NCI-H128 (cell line): ENCODE results near the gene NFASC.

ENCODE experiments used
- DNase-seq: peaks from one replicate; lab custom pipeline; 2025; ENCODE audit not compliant: unreplicated experiment; lab: John Stamatoyannopoulos, UW

Gene NFASC

DNA sequence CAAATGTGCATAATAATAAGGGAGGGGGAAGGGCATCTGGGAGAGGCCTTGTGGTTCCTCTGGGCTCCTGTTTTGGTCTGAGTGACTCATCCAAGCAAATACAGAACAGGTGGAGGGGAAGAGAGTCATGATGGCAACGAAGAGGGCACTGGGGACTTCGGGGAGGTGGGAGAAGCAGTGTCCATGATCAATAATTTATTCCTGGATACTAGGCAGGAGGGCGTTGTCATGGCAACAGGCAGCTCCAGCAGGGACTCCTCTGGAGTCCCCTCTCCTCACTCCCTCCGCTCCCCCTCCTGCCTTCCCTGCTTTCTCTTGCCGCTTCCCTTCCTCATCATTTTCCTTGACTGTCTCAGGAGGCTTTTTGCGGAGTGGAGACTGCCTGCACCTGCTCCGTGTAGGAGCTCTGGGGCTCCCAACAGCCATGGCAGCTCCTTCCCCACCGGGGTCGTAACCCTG, 12.3 kb upstream of the NFASC start:
- DNase-seq: no peak

DNA sequence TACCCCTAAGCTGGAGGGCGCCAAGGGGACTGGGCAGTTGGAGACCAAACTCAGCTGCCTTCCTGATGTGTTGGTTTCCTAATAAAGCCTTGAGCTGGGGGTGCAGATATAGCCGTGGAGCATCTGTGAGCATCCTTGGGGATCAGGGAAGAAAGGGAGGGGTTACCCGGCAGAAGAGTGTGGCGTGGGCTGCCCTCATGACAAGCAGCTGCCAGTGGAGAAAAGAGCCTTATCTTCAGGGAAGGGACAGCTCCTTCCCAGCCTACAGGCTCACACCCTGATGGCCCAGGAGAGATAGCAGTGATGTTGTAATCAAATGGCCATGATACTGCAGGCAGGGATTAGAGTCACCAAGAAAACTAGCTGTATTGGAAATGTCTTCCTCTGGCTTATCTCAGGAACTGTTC, 10.8 kb upstream of the NFASC start:
- no peak for DNase-seq

DNA sequence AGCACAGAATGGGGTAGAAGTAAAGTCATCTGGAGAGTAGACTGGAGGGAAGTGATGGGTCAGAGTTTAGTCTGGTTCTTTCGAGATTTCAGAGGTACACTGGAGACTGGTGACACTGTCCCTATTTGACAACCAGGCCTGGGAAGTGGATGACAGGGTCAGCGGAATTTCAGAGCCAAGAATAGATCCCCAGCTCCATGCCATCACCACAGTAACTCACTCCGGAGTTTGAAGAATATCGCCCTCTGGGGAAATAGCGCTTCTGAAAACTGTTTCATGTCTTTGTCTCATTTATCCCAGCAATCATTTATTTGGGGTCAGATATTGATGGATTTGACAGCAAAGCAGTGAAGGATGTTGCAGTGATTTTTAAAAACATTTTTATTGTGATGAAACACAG, 7.6 kb upstream of the NFASC start:
- no peak for DNase-seq

DNA sequence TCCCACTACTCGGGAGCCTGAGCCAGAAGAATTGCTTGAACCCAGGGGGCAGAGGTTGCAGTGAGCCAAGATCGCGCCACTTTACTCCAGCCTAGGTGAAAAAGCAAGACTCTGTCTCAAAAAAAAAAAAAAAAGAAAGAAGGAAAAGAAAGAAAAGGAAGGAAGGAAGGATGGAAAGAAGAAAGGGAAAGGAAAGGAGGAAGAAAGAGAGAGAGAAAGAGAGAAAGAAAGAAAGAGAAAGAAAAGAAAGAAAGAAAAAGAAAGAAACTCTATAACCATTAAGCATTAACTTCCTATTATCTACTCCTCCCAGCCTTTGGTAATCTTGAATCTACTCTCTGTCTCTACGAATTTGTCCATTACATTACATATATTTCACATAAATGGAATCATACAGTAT, 6.9 kb upstream of the NFASC start:
- DNase-seq: no peak

DNA sequence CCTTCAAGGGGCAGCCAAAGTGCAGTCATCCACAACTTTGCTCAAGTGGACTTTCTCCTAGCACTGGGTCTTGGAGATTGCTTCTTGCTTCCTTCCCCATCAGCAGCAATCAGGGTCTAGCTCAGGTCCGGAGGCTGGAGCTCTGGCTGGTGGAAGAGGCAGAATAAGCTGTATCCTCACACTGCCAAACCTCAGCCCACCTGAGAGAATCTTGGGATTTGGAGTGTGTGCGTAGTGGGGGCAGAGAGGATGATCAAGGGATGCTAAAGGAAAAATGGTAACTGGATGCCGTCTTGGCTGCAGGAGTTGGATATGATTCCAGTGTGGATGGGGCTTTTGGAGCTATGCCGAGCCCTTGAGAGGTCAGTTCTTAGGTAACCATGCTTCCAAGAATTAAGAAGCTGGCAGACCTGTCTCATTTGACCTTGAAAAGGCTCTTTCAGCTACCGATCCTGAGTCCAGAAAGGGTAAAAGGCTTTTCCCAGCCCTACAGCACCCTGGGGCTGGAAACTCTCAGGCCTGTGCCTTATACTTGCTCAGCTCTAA, 4.5 kb upstream of the NFASC start:
- DNase-seq: no peak

DNA sequence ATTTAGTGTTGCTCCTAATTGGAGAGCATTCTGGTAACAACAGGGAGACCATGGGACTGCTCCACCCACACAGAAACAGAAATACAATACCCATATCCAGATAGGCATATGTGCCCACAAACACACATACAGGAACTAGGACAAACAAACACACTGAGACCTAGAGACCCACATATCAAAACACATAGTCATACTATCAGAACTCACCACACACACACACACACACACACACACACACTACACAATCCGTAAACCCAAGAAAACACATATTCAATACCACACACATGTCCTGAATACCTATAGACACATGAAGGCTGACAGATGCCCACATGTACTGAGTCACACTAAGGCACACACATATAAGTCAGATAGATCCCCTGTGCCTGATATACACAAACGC, 3.5 kb upstream of the NFASC start:
- no peak for DNase-seq

DNA sequence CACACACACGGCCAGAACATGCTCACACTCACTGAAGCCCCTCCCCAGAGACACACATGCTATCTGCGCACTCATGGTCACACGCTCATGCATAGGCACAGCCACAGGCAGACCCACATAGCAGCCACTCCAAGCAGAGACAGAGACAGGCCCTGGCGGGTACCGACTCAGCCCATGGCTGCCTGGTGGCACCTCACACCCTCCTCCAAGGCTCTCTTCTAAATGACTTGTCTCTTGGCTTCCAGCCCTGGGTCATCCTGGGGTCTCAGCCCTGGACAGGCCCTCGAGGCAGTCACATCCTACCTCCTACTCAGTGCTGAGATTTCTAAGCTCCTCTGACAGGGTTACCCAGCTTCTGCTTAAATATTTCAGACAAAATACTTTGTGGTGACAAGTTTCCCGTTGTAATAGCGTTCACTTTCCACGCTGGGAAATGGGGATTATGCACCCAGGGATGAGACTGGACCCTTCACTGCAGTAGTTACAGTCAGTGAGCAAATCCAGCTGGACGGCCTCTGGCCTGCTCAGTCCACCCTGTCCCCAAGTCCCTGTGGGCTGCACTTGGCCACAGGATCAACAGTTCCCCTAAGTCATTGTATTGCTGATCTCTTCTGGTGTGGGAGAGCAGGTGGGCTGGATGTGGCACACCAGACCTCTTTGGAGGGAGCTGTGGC, 2.9 kb upstream of the NFASC start:
- no peak for DNase-seq

DNA sequence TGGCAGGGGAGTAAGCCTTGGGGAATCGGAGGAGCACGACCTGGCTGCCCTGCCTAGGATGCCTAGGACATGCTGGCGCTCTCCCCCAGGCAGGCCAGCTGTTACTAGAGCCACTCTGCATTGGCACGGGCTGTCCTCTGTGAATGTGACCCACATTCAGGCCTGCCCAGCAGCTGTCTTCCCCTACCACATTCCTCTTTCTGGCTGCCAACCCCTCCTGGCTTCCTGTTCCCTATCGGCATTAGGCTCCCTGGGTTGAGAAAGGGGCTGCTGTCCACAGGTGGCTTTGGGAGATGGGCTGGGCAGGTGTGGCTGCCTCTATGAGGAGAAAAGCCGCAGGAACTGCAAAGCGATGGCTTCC, 2.3 kb upstream of the NFASC start:
- no peak for DNase-seq

DNA sequence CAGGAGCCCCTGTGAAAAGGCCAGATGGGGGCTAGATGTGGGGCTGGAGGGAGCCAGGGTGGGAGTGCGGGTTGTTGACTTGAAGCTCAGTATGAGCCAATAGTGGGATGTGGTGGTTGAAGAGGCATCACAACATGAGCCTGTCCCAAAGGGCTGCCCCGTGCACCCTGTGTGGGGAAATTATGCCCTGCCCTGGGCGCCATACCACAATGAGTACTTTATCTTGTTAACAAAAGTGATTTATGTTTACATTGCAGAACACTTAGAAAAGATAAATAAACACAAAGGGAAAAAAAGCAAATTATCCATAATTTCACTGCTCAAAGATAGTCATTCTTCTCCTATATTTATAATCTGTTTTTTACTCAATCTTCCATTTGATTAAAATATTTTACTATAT, 1.6 kb upstream of the NFASC start:
- no peak for DNase-seq

DNA sequence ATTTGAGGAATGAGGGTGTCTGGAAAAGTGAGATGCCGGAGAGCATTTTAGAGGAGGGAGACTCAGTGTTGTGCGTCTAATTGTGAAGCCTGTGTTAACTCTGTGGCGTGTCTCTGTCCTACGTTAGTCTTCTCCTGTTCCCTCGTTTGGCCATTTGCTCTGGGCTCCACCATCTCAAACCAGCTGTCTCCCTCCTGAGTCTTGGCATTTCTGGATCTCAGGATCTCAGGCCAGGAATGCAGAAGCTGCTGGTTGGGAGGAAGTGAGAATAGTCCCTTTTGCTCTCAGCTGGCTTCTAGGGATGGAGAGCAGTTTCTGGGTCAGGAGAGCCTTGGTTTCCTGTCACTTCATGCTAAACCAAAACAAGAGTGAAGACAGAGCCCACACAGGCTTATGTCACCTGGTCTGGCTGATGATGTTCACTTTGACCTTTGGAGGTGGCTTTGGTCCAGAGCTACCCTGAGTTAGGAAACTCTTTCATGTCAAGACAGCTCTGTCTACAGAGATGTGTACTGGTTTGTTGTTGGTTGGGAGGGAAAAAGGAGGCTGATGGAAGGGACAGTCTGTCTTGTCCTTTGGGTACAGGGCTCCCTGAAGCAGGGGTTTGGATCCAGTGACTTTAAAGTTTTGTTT, 859 bp downstream of the NFASC start:
- no peak for DNase-seq

DNA sequence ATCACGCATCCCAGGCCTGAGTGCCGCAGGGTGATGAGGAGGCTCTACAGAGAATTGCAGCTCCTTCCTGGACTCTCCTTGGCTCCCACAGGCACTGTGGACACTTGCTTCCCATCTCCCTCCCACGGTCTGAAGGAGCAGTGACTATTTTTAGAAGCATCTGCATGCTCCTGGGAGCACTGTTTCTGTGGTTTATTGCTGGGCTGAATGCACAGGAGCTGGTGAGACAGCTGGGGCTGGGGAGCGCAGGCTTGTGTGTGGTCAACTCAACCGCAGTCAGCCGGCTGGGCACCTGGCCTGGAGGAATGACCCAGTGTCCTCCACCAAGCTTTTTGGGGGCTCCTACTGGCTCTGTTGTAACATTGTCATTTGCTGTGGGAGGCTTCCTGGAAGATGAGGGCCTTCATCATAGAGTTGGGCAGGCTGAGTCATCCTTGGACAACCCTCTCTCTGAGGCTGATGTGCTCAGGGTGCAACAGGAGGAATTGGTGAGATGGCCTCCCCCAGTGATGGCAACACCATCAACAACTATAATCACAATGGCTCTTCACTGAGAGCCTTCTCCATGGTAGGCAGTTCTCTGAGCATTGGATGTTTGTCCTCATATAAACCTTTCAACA, 1.7 kb downstream of the NFASC start:
- DNase-seq: no peak

DNA sequence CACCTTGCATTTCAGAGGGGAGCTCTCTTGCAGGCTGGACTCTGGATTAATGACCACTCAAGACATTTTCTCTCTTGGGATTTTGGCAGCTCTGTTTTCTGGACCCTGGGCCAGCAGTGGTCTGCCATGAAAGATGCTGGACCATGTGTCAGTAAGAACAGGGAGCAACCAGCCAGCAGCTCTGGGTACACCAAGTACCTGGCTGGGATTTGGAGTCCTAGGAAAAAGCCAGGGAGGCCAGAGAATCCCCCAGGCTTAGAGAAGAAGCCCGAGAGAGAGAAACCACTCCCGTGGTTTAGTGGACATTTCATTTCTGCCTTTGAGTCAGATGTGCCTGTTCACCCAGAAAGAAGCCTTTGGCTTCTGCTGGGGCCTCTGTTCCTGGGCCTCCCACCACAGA, 2.5 kb downstream of the NFASC start:
- no peak for DNase-seq

DNA sequence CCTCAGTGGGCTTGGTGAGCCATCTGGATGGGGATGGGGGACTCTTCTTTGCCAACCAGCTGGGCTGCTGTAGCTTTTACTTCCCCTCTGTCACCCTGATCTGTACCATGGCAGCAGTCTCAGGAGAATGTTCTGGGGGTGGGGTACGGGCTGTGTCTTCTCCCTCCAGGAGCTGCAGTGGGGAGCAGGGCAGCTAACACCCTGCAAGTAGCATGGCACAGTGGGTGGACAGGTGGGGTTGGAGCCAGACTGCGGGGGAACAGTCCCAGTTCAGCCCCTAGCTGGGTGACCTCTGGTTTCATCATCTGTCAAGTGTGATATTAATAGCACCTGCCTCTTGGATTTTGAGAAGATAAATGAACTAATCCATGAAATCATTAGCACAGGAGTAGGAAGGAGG, 3.1 kb downstream of the NFASC start:
- DNase-seq: no peak

DNA sequence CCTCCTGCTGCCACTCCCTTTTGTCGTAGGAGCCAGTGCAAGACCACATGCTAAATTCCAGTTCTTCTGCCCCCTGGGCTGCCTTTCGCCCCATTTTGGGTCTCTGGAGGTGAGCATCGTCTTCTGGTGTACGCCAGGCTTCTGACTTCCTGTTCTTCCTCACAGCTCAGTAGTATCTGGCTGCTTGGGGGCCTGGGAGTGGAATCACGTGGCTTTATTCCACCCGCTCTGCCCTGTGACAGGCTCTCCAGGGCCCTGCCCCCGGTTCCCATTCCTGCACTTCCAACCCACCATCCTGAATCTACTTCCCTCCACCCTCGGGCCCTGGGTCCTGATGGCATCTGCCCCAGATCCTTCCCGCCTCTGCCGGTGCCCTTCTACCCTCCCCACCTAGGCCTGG, 3.6 kb downstream of the NFASC start:
- DNase-seq: no peak

DNA sequence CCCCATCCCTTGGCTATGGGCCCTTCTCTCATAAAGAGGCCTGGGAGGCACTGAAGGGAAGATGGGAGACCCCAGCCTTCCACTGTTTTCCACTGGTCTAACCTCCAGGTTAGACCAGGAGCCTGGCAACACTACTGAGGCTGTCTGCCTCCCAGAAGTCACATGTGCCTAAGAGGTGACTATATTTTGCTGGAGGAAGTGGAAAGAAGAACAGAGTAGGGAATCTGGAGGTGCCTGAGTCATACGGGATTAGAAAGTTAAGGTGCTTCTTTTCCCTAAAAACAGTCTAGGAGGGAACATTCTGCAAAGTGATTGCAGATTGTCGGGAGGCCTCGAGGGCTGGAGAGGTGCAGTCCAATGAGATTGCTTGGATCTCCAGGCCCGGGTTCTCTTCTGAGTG, 4.6 kb downstream of the NFASC start:
- DNase-seq: no peak

DNA sequence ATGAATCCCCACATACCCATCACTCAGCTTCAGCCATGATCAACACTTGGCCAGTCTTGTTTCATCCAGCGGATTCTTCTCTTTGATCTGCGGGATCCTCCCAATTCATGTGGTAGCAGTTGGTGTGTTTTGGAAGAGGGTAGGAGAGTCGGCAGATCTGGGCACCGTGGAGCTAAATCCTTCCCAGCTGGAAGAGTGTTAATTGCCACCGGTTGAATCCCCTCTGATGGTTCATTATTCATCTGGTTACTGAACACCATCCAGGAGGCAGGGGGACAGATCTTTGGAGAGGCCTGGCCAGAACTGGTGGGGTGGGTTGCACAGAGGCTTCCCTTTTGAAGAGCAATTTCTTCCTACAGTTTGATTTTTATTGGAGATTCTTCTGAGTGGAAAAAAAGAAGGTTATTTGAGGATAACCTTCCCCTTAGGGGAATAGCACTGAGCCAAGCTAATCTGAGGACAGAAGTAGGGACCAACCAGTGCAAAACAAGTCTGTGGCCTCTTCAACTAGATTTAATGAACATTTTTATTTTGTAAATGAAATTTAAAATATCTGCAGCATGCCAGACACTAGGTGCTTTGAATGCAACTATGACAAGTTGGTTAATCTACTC, 8.1 kb downstream of the NFASC start:
- DNase-seq: no peak

DNA sequence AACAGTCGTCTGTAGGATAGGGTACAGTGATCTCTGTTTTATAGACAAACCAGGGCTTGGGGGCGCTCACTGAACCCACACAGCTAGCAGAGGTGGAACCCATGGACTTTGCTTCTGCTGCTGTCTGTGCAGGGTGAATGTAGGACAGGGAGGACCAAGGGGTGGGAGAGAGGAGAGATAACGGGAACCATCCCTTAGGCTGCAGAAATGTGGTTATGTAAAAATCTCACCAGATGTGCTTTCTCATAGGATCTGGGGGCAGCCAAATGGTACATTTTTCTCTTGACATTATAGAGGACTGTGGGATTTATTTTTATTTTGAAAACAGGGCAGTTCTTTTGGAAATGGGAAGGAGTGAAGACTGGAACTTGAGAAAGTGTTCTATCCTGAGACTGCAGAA, 8.7 kb downstream of the NFASC start:
- DNase-seq: no peak

DNA sequence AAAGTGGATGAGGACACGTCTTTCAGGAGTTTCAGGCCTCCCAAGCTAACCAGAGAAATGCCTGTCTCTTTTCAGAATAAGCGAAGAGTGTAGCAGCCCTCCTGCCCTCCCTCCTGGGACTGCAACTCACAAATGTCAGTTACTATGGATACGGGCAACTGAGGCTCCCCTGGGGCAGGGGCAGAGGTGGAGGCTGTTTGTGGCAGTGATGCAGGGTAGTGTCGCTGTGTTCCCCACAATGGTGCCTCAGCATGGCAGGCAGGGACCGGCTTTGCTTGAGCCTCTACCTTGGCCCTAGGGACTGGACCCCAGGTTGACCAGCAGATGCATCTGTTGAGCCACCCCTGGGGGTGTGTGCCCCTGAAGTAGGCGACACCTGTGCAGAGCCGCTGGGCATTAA, 10.2 kb downstream of the NFASC start:
- DNase-seq: no peak

DNA sequence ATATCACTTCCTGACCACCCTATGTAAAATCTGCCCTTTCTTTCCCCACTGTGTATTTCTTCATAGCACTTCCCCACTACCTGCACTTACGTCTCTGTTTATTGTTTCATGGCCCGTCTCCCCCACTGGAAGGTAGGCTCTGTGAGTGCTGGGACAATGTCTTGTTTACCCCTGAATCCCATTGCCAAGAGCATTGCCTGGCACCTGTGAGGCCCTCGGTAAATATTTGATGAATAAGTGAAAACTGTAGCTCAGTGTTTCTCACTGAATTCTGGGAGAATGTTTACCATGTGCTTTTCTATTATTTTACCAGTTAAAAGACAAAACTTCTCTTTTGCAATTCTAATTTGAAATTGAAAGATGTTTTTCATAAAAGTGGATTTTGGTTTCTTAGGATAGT, 11.8 kb downstream of the NFASC start:
- DNase-seq: no peak

DNA sequence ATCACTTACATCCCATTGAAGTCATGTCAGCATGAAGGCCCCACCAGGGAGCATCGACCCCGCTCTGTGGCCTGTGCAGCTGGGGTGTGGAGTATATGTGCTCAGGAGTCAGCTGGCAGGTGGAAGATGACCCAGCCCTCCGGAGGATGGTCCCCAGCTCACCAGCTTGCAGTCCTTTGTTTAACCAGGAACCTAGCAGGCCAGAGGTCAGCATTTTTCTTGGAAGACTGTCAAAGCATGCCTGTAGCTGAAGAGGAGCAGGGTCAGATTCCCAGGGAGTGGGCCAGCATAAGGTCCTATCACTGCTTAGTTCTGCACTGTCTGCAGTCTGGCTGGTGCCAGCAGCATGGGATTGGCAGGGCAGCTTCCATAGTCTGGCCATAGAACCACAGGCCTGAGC, 12.7 kb downstream of the NFASC start:
- DNase-seq: no peak

DNA sequence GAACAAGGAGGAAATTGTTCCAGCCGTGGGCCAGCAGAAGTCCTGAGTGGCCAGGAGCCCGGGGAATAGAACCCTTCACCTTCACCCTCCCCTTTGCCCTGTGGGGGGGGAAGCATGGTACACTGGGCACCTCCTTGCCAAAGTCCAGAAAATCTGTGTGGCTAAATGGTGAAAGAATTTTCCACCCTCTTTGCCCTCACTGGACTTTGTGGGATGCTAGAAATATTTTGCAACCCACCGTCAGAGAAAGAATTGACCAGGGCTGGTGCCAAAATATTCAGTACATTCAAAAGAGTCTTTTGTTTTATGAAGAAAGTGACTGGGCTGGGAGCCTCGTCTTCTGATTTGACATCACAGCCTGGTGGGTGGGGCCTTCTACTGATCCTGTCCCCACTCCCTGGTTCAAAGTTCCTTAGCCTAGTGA, 14.6 kb downstream of the NFASC start:
- DNase-seq: no peak

DNA sequence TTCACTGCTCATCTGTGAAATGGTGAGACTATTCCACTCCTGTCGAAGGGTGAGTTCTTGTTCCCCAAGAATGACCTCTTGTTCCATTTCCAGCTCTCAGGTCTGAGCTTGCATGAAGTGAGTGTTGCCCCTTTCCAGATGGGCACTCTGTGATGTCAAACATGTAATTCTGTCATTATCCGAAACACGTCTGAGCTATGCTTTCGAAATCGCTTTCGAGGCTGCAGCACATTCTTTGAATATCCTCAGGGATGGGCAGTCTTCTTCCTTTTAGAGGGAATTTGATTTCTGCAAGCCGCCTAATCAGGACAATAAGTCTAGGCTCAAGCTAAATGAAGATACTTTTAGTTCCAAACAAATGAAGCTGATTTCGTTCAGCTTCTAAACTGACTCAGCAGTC, 15.1 kb downstream of the NFASC start:
- no peak for DNase-seq
